ENCODE data around the gene SLC6A4.

Gene SLC6A4

GRCh38 chr17:30267625-30268024 lies 32.1 kb upstream of the SLC6A4 start:
- Histone ChIP-seq H3K4me1 (ENCODE audit: control insufficient read depth, low read length) (no peaks in the 10 kb centered on the region), H4K20me1 (ENCODE audit: control insufficient read depth, insufficient read depth, low read depth, low read length) (no peaks in the 10 kb centered on the region), H3K9me3 (ENCODE audit: control insufficient read depth, insufficient read depth, low read length) (no peaks in the 10 kb centered on the region), H3K79me2 (ENCODE audit: control insufficient read depth, low read length) (peaks cover 2% of the 10 kb centered on the region; the same call in 1 of the 2 replicates), H3K27me3 (ENCODE audit: control insufficient read depth, low read length) (no peaks in the 10 kb centered on the region), H3K36me3 (ENCODE audit: control insufficient read depth, low read length) (peaks cover 88% of the 10 kb centered on the region), H3K27ac (ENCODE audit: low read depth, low read length) (no peak overlapping the region), H3K4me2 (ENCODE audit: low read length) (no peak overlapping the region), H3F3A (ENCODE audit: control insufficient read depth, insufficient read depth) (no peaks in the 10 kb centered on the region), H3K9me2 (replicated peaks; ENCODE audit: control insufficient read depth, low read length) (no peaks in the 10 kb centered on the region), H3K4me3 (ENCODE audit: low read length) (no peak overlapping the region)
- TF ChIP-seq EZH2phosphoT487 (IDR thresholded peaks at IDR 0.05; ENCODE audit: borderline replicate concordance, low read length) = no peak
- TF ChIP-seq, protein P1, sequence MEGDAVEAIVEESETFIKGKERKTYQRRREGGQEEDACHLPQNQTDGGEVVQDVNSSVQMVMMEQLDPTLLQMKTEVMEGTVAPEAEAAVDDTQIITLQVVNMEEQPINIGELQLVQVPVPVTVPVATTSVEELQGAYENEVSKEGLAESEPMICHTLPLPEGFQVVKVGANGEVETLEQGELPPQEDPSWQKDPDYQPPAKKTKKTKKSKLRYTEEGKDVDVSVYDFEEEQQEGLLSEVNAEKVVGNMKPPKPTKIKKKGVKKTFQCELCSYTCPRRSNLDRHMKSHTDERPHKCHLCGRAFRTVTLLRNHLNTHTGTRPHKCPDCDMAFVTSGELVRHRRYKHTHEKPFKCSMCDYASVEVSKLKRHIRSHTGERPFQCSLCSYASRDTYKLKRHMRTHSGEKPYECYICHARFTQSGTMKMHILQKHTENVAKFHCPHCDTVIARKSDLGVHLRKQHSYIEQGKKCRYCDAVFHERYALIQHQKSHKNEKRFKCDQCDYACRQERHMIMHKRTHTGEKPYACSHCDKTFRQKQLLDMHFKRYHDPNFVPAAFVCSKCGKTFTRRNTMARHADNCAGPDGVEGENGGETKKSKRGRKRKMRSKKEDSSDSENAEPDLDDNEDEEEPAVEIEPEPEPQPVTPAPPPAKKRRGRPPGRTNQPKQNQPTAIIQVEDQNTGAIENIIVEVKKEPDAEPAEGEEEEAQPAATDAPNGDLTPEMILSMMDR (IDR thresholded peaks at IDR 0.05; ENCODE audit: low read depth, low read length, poor library complexity, severe bottlenecking) = no peak

DNA sequence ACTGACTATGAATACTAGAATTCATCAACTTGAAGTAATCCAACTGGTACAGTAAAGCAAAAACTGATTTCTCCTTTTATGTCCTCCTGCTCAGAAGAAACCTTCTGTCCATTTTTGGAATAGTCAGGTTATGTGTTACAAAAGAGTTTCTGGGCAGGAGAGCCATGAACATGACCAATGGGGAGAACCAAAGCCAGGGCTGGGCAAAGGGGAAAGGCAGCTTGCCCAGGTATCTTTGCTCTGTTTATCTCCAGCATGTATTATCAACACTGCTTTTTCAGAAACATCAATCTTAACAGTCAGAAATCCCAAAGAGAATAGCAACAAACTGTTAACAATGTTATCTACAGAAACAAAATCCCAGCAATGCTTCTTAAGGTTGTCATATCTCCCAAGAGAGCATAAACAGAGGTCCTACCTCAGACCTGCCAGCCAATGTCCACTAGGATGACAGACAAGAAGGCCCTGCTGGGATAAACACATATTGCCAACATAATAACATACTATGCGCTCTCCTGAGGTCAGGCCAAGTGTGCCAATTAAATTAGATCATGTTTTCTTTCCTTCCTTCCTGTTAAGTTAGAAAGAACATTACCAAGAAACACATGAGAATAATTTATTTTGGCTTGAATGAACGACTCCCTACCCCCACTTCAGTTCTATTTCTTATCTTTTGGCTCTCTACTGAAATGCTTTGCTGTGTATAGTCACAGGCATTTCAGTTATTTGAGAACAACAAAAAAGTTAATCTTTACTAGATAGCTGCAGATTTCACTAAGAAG lies 28.2 kb upstream of the SLC6A4 start:
- Histone ChIP-seq H3F3A (ENCODE audit: control insufficient read depth, insufficient read depth) (no peaks in the 10 kb centered on the region), H3K27ac (ENCODE audit: low read depth, low read length) (no peak overlapping the region), H4K20me1 (ENCODE audit: control insufficient read depth, insufficient read depth, low read depth, low read length) (peaks cover 7% of the 10 kb centered on the region; the same call in 1 of the 2 replicates), H3K4me2 (ENCODE audit: low read length) (no peak overlapping the region), H3K79me2 (ENCODE audit: control insufficient read depth, low read length) (peaks cover 2% of the 10 kb centered on the region; the same call in 1 of the 2 replicates), H3K9me3 (ENCODE audit: control insufficient read depth, insufficient read depth, low read length) (no peaks in the 10 kb centered on the region), H3K27me3 (ENCODE audit: control insufficient read depth, low read length) (no peaks in the 10 kb centered on the region), H3K9me2 (replicated peaks; ENCODE audit: control insufficient read depth, low read length) (no peaks in the 10 kb centered on the region), H3K36me3 (ENCODE audit: control insufficient read depth, low read length) (peaks cover 88% of the 10 kb centered on the region), H3K4me1 (ENCODE audit: control insufficient read depth, low read length) (no peaks in the 10 kb centered on the region), H3K4me3 (ENCODE audit: low read length) (no peak overlapping the region)
- TF ChIP-seq, protein P1 (IDR thresholded peaks at IDR 0.05; ENCODE audit: low read depth, low read length, poor library complexity, severe bottlenecking) = no peak
- no peak for TF ChIP-seq EZH2phosphoT487 (IDR thresholded peaks at IDR 0.05; ENCODE audit: borderline replicate concordance, low read length)

DNA sequence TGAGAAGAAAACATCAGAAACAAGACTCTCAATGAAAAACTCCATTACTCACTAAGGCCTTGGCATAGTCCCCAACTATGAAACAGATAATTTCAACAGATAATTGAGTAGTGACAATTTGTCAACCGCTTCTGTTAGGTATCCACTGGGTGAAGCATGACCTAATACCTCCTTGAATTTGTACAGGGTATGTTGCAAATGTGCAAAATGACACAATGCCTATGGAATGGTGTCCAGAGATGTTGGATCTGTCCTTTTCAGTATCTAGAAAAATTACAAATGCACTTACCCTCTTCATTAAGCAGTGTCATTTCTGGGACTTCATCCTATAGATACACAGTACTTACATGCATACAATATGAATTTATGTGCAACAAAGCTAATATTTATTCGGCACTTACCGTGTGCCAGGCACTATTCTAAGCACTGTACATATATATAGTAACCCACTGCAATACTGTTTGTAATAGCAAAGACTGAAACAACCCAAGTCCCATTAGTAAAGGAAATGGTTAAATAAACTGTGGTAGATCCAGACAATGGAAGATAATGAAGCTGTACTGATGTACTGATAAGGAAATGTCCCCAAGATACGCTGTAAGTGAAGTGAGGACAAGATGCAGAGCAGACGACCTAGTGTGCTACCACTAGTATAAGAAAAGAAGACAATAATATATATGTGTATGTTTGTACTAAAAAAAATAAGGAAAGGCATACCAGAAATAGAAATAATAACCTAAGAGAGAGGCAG lies 21.4 kb upstream of the SLC6A4 start:
- H4K20me1 ChIP-seq (ENCODE audit: control insufficient read depth, insufficient read depth, low read depth, low read length) = peaks cover 7% of the 10 kb centered on the region; the same call in 1 of the 2 replicates
- peaks cover 78% of the 10 kb centered on the region for H3K36me3 ChIP-seq (ENCODE audit: control insufficient read depth, low read length)
- TF ChIP-seq, protein P1 (IDR thresholded peaks at IDR 0.05; ENCODE audit: low read depth, low read length, poor library complexity, severe bottlenecking) = no peak
- no peak for TF ChIP-seq EZH2phosphoT487 (IDR thresholded peaks at IDR 0.05; ENCODE audit: borderline replicate concordance, low read length)
- no peak overlapping the region for H3K27ac ChIP-seq (ENCODE audit: low read depth, low read length)
- H3F3A ChIP-seq (ENCODE audit: control insufficient read depth, insufficient read depth) = no peaks in the 10 kb centered on the region; the same call in 1 of the 2 replicates
- no peak overlapping the region for H3K4me2 ChIP-seq (ENCODE audit: low read length)
- H3K9me3 ChIP-seq (ENCODE audit: control insufficient read depth, insufficient read depth, low read length) = no peaks in the 10 kb centered on the region
- H3K27me3 ChIP-seq (ENCODE audit: control insufficient read depth, low read length) = no peaks in the 10 kb centered on the region
- no peaks in the 10 kb centered on the region for H3K4me1 ChIP-seq (ENCODE audit: control insufficient read depth, low read length)
- no peaks in the 10 kb centered on the region for H3K79me2 ChIP-seq (ENCODE audit: control insufficient read depth, low read length)
- no peaks in the 10 kb centered on the region for H3K9me2 ChIP-seq (replicated peaks; ENCODE audit: control insufficient read depth, low read length)
- H3K4me3 ChIP-seq (ENCODE audit: low read length) = no peak overlapping the region
